Loucy (cell line): ENCODE data around the gene NPTX2.

Experiments
- CTCF ChIP-seq: fragments of 200-600 bp; sonication (generic); conservative IDR thresholded peaks from 2 replicates; pipeline ENCODE4 v1.5.1; 2014; ENCODE audit warnings: mild to moderate bottlenecking, antibody characterized with exemption, low read length
- EZH2phosphoT487 ChIP-seq: fragments of 200-600 bp; IDR thresholded peaks from 2 replicates; pipeline ENCODE4 v1.6.1; 2018; ENCODE audit warnings: antibody characterized with exemption, mild to moderate bottlenecking, moderate library complexity, borderline replicate concordance

GRCh38 chr7:98654524-98655272 is 37.6 kb downstream of the NPTX2 start:
- TF ChIP-seq CTCF (no peak), EZH2phosphoT487 (no peak)
